Peyer's patch (tissue), 4 donors: ENCODE results near the gene IPO11.

Experiments used
- CTCF ChIP-seq, 6 experiments: fragments of 450-650 bp in 4 of 6; fragments of 200-600 bp in 2 of 6; sonication (generic) in 1 of 6; IDR thresholded peaks; one replicate each; pipeline ENCODE4 v1.5.1; 2017 to 2019; ENCODE audit warnings: antibody characterized with exemption in 6 of 6, mild to moderate bottlenecking in 3 of 6, moderate library complexity in 1 of 6
- POLR2A ChIP-seq, 2 donors: fragments of 450-650 bp; IDR thresholded peaks; one replicate each; pipeline ENCODE4 v1.5.1; 2017; ENCODE audit warnings: antibody characterized with exemption in 2 of 2, mild to moderate bottlenecking in 2 of 2, moderate library complexity in 2 of 2

GRCh38 chr5:62498961-62499360, 86.4 kb downstream of the IPO11 start:
- TF ChIP-seq CTCF (IDR thresholded peaks at IDR 0.05) (no peak), POLR2A (IDR thresholded peaks at IDR 0.05) (no peak)
